ENCODE results near the gene IL17RA.
A peak's percentile ranks its signal among the peaks of the same experiment; 100 is the strongest.

Gene IL17RA

DNA sequence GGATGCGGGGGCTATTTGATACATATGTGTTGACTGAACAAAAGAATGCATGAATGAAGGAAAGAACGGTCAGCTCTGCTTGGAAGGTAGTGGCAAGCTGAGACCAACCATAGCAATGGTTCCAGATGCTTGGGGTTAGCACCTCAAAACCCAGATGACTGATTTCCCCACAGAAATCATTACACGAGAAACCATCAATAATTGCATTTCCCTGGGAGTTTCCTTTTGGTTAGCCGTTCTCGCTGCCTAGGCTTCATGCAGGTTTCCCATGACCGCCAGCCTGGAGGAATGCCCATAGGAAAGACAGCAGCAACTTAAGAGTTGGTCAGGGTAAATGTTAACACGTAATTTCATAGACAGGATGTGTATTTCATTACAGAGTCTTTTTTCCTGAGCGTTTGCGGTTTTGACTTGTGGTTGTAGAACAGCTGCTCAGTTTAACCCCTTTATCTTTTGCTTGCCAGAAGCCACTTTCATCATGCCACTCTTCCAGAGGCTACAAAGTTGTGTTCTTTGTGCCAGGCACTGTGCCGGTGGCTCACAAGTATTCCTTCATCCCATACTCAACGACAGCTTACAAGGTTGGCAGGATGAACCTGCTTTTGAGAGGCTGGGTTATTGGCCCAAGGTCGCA lies 2.8 kb downstream of the IL17RA start:
- H3K27me3 ChIP-seq (ENCODE audit: low read length) = no peaks in the 10 kb centered on the region
- peak overlapping the region; percentile 37 for H3K27ac ChIP-seq (ENCODE audit: low read depth, low read length)
- 0 out of 2 replicates have a peak, but pooled peaks cover 3% of the 10 kb centered on the region for H3F3A ChIP-seq (ENCODE audit: insufficient read depth)
- no peaks in the 10 kb centered on the region for H3K9me3 ChIP-seq (ENCODE audit: insufficient read depth, low read length)
- no peaks in the 10 kb centered on the region for H3K36me3 ChIP-seq (ENCODE audit: low read length)
- no peak overlapping the region for H3K9ac ChIP-seq (ENCODE audit: low read length)
- peak overlapping the region; percentile 40 for H3K4me2 ChIP-seq (ENCODE audit: low read depth, low read length, poor library complexity, severe bottlenecking)
- no peaks in the 10 kb centered on the region for H3K79me2 ChIP-seq (ENCODE audit: insufficient read depth, low read length)
- H3K4me3 ChIP-seq (ENCODE audit: insufficient read depth, low read length, poor library complexity, severe bottlenecking) = no peak overlapping the region
- no peaks in the 10 kb centered on the region for H4K20me1 ChIP-seq (ENCODE audit: low read depth, low read length)
- TF ChIP-seq EZH2phosphoT487 (conservative IDR thresholded peaks at IDR 0.05; ENCODE audit: low read length) = no peak
- TF ChIP-seq, protein P1, sequence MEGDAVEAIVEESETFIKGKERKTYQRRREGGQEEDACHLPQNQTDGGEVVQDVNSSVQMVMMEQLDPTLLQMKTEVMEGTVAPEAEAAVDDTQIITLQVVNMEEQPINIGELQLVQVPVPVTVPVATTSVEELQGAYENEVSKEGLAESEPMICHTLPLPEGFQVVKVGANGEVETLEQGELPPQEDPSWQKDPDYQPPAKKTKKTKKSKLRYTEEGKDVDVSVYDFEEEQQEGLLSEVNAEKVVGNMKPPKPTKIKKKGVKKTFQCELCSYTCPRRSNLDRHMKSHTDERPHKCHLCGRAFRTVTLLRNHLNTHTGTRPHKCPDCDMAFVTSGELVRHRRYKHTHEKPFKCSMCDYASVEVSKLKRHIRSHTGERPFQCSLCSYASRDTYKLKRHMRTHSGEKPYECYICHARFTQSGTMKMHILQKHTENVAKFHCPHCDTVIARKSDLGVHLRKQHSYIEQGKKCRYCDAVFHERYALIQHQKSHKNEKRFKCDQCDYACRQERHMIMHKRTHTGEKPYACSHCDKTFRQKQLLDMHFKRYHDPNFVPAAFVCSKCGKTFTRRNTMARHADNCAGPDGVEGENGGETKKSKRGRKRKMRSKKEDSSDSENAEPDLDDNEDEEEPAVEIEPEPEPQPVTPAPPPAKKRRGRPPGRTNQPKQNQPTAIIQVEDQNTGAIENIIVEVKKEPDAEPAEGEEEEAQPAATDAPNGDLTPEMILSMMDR (IDR thresholded peaks at IDR 0.05; ENCODE audit: insufficient read depth, low read length, poor library complexity, severe bottlenecking) = no peak
- H2AFZ ChIP-seq (ENCODE audit: low read depth, low read length, severe bottlenecking) = no peak overlapping the region
- H3K9me2 ChIP-seq (replicated peaks; ENCODE audit: insufficient read depth, low read length) = no peaks in the 10 kb centered on the region

DNA sequence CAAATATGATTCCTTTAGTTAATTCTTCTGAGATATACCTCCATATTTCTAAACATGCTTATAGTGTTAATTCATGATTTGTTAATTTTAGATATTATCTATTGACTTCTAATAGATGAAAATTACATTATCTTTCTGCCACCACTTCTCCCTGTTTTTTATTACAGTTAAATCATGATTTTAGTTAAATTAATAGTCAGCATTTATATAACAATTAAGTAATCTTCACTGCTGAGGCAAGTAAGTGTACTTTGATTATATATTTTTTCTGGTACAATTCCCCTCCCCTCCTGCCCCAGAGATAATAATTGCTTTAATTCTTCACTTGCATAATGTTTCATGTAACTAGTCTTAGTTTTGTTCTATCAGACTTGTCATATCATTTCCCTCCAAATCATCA lies 5.8 kb downstream of the IL17RA start:
- H3K9me3 ChIP-seq (ENCODE audit: insufficient read depth, low read length) = no peaks in the 10 kb centered on the region
- H3K79me2 ChIP-seq (ENCODE audit: insufficient read depth, low read length) = no peaks in the 10 kb centered on the region
- H4K20me1 ChIP-seq (ENCODE audit: low read depth, low read length) = no peaks in the 10 kb centered on the region
- no peaks in the 10 kb centered on the region for H3K27me3 ChIP-seq (ENCODE audit: low read length)
- H3F3A ChIP-seq (ENCODE audit: insufficient read depth) = 0 out of 2 replicates have a peak, but pooled peaks cover 3% of the 10 kb centered on the region
- no peak overlapping the region for H3K9ac ChIP-seq (ENCODE audit: low read length)
- no peaks in the 10 kb centered on the region for H3K9me2 ChIP-seq (replicated peaks; ENCODE audit: insufficient read depth, low read length)
- no peak overlapping the region for H2AFZ ChIP-seq (ENCODE audit: low read depth, low read length, severe bottlenecking)
- no peaks in the 10 kb centered on the region for H3K36me3 ChIP-seq (ENCODE audit: low read length)
- no peak overlapping the region for H3K27ac ChIP-seq (ENCODE audit: low read depth, low read length)
- TF ChIP-seq EZH2phosphoT487 (conservative IDR thresholded peaks at IDR 0.05; ENCODE audit: low read length) = no peak
- TF ChIP-seq, protein P1 (IDR thresholded peaks at IDR 0.05; ENCODE audit: insufficient read depth, low read length, poor library complexity, severe bottlenecking) = no peak
- no peak overlapping the region for H3K4me3 ChIP-seq (ENCODE audit: insufficient read depth, low read length, poor library complexity, severe bottlenecking)
- no peak overlapping the region for H3K4me2 ChIP-seq (ENCODE audit: low read depth, low read length, poor library complexity, severe bottlenecking)

DNA sequence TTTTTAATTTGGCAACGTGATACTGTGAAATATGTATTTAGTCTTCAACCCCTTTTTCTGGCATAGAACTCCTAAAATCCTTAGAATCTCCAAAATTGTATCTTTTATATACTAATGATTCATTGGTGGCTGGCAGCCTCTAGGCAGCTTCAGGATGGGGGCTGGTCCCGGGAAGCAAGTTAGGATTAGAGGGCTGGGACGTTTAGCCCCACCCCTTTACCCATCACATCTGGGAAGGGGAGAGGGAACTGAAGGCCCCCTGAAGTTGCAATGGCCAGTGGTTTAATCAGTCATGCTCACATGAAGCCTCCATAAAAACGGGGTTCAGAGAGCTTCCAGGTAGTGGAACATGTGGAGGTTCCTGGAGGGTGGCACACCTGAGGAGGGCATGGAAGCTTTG lies 7.1 kb downstream of the IL17RA start:
- no peaks in the 10 kb centered on the region for H4K20me1 ChIP-seq (ENCODE audit: low read depth, low read length)
- H3K9ac ChIP-seq (ENCODE audit: low read length) = no peak overlapping the region
- no peak overlapping the region for H3K4me2 ChIP-seq (ENCODE audit: low read depth, low read length, poor library complexity, severe bottlenecking)
- H3K4me3 ChIP-seq (ENCODE audit: insufficient read depth, low read length, poor library complexity, severe bottlenecking) = no peak overlapping the region
- no peak overlapping the region for H3K27ac ChIP-seq (ENCODE audit: low read depth, low read length)
- no peaks in the 10 kb centered on the region for H3K79me2 ChIP-seq (ENCODE audit: insufficient read depth, low read length)
- H3K36me3 ChIP-seq (ENCODE audit: low read length) = no peaks in the 10 kb centered on the region
- H3K9me2 ChIP-seq (replicated peaks; ENCODE audit: insufficient read depth, low read length) = no peaks in the 10 kb centered on the region
- no peak for TF ChIP-seq EZH2phosphoT487 (conservative IDR thresholded peaks at IDR 0.05; ENCODE audit: low read length)
- TF ChIP-seq, protein P1 (IDR thresholded peaks at IDR 0.05; ENCODE audit: insufficient read depth, low read length, poor library complexity, severe bottlenecking) = no peak
- H3K27me3 ChIP-seq (ENCODE audit: low read length) = no peaks in the 10 kb centered on the region
- H3K9me3 ChIP-seq (ENCODE audit: insufficient read depth, low read length) = no peaks in the 10 kb centered on the region
- 0 out of 2 replicates have a peak, but pooled peaks cover 3% of the 10 kb centered on the region for H3F3A ChIP-seq (ENCODE audit: insufficient read depth)
- no peak overlapping the region for H2AFZ ChIP-seq (ENCODE audit: low read depth, low read length, severe bottlenecking)
